ENCODE data around the gene CXCL3. TPM values are rescaled to one million over a fixed set of nuclear protein-coding genes. Genes with fewer than 3 reads are reported as not detected.

The CXCL3 gene
- total and polyA plus RNA-seq, 4 donors: 0.07 to 0.96 (median 0.63) TPM

DNA sequence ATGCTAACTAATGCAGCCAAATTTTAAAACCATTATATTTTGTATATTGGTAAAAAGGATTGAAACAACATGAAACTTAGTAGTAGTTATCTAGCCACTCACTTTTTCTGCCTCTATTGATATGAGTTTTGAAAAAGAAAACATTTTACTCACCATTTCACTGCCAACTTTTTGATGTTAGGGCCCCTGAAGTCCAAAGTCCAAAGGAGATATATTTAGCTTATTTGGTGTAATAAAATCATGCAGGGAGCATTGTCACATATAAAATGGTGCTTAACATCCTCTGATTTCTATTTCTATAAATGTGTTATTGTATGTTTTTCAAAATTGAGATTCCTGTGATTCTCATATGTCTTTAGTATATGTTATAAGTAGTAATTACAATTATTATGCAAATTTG is 24.5 kb upstream of the CXCL3 start:
- Histone ChIP-seq H3K27me3 (ENCODE audit: control insufficient read depth in 4 of 4, insufficient read depth in 4 of 4, low read length in 3 of 4) (no peaks in the 10 kb centered on the region), H3K36me3 (ENCODE audit: control insufficient read depth in 4 of 4, insufficient read depth in 3 of 4, low read depth in 1 of 4, low read length in 3 of 4) (no peaks in the 10 kb centered on the region), H3K9ac (ENCODE audit: low read depth in 1 of 2, low read length in 2 of 2) (no peak overlapping the region), H3K9me3 (ENCODE audit: control insufficient read depth in 4 of 4, low read length in 3 of 4) (peaks cover 0 to 2% (median 0%) of the 10 kb centered on the region in 4 donors), H3K4me1 (ENCODE audit: control insufficient read depth in 4 of 4, insufficient read depth in 4 of 4, low read length in 3 of 4) (peaks cover 0 to 1% (median 0%) of the 10 kb centered on the region in 4 donors), H3K4me3 (ENCODE audit: low read depth in 1 of 3, low read length in 3 of 3) (no peak overlapping the region), H3K27ac (ENCODE audit: low read depth in 1 of 2, low read length in 2 of 2) (no peak overlapping the region)
- no peak for DNase-seq (ENCODE audit: low spot score)
- TF ChIP-seq HNF4A (conservative IDR thresholded peaks at IDR 0.05): peak; percentile 33 to 34
- TF ChIP-seq, protein P1, sequence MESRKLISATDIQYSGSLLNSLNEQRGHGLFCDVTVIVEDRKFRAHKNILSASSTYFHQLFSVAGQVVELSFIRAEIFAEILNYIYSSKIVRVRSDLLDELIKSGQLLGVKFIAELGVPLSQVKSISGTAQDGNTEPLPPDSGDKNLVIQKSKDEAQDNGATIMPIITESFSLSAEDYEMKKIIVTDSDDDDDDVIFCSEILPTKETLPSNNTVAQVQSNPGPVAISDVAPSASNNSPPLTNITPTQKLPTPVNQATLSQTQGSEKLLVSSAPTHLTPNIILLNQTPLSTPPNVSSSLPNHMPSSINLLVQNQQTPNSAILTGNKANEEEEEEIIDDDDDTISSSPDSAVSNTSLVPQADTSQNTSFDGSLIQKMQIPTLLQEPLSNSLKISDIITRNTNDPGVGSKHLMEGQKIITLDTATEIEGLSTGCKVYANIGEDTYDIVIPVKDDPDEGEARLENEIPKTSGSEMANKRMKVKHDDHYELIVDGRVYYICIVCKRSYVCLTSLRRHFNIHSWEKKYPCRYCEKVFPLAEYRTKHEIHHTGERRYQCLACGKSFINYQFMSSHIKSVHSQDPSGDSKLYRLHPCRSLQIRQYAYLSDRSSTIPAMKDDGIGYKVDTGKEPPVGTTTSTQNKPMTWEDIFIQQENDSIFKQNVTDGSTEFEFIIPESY (IDR thresholded peaks at IDR 0.05): no peak
- TF ChIP-seq, protein P2, sequence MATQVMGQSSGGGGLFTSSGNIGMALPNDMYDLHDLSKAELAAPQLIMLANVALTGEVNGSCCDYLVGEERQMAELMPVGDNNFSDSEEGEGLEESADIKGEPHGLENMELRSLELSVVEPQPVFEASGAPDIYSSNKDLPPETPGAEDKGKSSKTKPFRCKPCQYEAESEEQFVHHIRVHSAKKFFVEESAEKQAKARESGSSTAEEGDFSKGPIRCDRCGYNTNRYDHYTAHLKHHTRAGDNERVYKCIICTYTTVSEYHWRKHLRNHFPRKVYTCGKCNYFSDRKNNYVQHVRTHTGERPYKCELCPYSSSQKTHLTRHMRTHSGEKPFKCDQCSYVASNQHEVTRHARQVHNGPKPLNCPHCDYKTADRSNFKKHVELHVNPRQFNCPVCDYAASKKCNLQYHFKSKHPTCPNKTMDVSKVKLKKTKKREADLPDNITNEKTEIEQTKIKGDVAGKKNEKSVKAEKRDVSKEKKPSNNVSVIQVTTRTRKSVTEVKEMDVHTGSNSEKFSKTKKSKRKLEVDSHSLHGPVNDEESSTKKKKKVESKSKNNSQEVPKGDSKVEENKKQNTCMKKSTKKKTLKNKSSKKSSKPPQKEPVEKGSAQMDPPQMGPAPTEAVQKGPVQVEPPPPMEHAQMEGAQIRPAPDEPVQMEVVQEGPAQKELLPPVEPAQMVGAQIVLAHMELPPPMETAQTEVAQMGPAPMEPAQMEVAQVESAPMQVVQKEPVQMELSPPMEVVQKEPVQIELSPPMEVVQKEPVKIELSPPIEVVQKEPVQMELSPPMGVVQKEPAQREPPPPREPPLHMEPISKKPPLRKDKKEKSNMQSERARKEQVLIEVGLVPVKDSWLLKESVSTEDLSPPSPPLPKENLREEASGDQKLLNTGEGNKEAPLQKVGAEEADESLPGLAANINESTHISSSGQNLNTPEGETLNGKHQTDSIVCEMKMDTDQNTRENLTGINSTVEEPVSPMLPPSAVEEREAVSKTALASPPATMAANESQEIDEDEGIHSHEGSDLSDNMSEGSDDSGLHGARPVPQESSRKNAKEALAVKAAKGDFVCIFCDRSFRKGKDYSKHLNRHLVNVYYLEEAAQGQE (IDR thresholded peaks at IDR 0.05): no peak

DNA sequence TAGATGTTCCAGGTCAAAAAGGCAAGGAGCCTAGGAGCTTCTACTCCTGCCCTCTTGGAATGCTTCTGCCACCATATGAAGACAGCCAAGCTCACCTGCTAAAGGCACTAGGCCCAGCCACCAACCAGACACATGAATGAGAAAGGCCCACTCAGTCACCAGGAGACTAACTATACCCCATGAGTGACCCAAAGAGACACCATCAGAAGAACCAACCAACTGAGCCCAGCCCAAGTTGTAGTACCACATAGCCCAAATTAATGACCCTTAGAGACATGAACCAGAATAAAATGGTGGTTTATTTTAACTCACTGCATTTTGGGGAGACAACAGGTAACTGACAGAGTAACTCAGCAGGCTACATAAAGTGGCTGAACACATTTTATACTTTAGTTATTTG is 22.9 kb upstream of the CXCL3 start:
- no peaks in the 10 kb centered on the region for H3K36me3 ChIP-seq (ENCODE audit: control insufficient read depth in 4 of 4, insufficient read depth in 3 of 4, low read depth in 1 of 4, low read length in 3 of 4)
- no peak overlapping the region for H3K27ac ChIP-seq (ENCODE audit: low read depth in 1 of 2, low read length in 2 of 2)
- DNase-seq (ENCODE audit: low spot score): no peak
- H3K9ac ChIP-seq (ENCODE audit: low read depth in 1 of 2, low read length in 2 of 2): no peak overlapping the region
- no peak for TF ChIP-seq NR2F2 (IDR thresholded peaks at IDR 0.05)
- TF ChIP-seq FOXA1 (IDR thresholded peaks at IDR 0.05): no peak
- no peak for TF ChIP-seq HNF4A (conservative IDR thresholded peaks at IDR 0.05)
- TF ChIP-seq, protein P1 (IDR thresholded peaks at IDR 0.05): no peak
- TF ChIP-seq JUND (IDR thresholded peaks at IDR 0.05): no peak
- TF ChIP-seq YY1 (IDR thresholded peaks at IDR 0.05): no peak
- no peak for TF ChIP-seq RAD21 (IDR thresholded peaks at IDR 0.05)
- TF ChIP-seq FOXA2 (IDR thresholded peaks at IDR 0.05): no peak
- TF ChIP-seq, protein P3, sequence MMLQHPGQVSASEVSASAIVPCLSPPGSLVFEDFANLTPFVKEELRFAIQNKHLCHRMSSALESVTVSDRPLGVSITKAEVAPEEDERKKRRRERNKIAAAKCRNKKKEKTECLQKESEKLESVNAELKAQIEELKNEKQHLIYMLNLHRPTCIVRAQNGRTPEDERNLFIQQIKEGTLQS (IDR thresholded peaks at IDR 0.05): no peak
- no peak for TF ChIP-seq GABPA (IDR thresholded peaks at IDR 0.05 in 1 of 2, conservative IDR thresholded peaks at IDR 0.05 in 1 of 2)
- TF ChIP-seq, protein P4, sequence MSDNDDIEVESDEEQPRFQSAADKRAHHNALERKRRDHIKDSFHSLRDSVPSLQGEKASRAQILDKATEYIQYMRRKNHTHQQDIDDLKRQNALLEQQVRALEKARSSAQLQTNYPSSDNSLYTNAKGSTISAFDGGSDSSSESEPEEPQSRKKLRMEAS (IDR thresholded peaks at IDR 0.05): no peak
- TF ChIP-seq HNF4G (IDR thresholded peaks at IDR 0.05): no peak
- no peak for TF ChIP-seq TAF1 (conservative IDR thresholded peaks at IDR 0.05)
- no peak for TF ChIP-seq RXRA (IDR thresholded peaks at IDR 0.05)
- TF ChIP-seq, protein P5, sequence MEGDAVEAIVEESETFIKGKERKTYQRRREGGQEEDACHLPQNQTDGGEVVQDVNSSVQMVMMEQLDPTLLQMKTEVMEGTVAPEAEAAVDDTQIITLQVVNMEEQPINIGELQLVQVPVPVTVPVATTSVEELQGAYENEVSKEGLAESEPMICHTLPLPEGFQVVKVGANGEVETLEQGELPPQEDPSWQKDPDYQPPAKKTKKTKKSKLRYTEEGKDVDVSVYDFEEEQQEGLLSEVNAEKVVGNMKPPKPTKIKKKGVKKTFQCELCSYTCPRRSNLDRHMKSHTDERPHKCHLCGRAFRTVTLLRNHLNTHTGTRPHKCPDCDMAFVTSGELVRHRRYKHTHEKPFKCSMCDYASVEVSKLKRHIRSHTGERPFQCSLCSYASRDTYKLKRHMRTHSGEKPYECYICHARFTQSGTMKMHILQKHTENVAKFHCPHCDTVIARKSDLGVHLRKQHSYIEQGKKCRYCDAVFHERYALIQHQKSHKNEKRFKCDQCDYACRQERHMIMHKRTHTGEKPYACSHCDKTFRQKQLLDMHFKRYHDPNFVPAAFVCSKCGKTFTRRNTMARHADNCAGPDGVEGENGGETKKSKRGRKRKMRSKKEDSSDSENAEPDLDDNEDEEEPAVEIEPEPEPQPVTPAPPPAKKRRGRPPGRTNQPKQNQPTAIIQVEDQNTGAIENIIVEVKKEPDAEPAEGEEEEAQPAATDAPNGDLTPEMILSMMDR (IDR thresholded peaks at IDR 0.05; ENCODE audit: low read depth, low read length, missing input control): no peak
- H3K27me3 ChIP-seq (ENCODE audit: control insufficient read depth in 4 of 4, insufficient read depth in 4 of 4, low read length in 3 of 4): no peaks in the 10 kb centered on the region
- no peak overlapping the region for H3K4me3 ChIP-seq (ENCODE audit: low read depth in 1 of 3, low read length in 3 of 3)
- peaks cover 0 to 1% (median 0%) of the 10 kb centered on the region in 4 donors for H3K4me1 ChIP-seq (ENCODE audit: control insufficient read depth in 4 of 4, insufficient read depth in 4 of 4, low read length in 3 of 4)
- H3K9me3 ChIP-seq (ENCODE audit: control insufficient read depth in 4 of 4, low read length in 3 of 4): peaks cover 0 to 2% (median 0%) of the 10 kb centered on the region in 4 donors

Data from liver (tissue), 9 donors.